ENCODE results near the gene CAMKK2.
"Not testable (repeated sequence)": the region's sequence is repeated elsewhere in the genome, so short reads cannot be mapped to it uniquely, and the experiment has no call there.

Gene CAMKK2

DNA sequence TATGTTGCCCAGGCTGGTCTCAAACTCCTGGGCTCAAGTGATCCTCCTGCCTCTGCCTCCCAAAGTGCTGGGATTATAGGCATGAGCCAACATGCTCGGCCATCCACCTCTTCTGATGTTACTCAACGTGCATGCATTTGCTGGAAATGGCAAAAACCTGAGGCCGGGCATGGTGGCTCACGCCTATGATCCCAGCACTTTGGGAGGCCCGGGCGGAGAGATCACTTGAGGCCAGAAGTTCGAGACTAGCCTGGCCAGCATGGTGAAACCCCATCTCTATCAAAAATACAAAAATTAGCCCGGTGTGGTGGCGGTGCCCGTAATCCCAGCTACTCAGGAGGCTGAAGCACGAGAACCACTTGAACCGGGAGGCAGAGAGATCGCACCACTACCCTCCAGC is 1.9 kb upstream of the CAMKK2 start:
- DNase-seq (ENCODE audit: low read depth), result not testable (repeated sequence)

DNA sequence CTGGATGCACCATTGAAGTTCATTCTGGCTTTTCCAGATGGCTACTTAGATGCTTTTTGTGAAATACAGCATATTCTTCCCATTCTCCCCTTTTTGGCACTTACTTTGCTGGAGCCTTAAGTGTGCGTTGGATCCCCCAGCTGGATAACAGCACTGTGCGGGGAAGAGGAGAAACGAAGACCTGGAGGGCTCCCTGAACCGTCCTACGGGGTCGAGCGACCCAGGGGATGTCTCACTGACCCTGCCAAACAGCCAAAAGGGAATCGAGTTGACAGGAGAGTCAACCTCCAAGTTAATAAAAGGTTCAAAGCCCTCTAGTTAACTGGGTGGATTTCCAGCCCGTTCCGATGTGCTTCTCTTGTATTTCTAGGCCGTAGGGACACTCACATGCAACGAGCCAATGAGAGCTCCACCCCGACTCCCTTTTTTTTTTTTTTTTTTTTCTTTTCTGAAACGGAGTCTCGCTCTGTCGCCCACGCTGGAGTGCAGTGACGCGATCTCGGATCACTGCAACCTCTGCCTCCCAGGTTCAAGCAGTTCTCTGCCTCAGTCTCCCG is 1.0 kb upstream of the CAMKK2 start:
- DNase-seq (ENCODE audit: low read depth), result no peak

DNA sequence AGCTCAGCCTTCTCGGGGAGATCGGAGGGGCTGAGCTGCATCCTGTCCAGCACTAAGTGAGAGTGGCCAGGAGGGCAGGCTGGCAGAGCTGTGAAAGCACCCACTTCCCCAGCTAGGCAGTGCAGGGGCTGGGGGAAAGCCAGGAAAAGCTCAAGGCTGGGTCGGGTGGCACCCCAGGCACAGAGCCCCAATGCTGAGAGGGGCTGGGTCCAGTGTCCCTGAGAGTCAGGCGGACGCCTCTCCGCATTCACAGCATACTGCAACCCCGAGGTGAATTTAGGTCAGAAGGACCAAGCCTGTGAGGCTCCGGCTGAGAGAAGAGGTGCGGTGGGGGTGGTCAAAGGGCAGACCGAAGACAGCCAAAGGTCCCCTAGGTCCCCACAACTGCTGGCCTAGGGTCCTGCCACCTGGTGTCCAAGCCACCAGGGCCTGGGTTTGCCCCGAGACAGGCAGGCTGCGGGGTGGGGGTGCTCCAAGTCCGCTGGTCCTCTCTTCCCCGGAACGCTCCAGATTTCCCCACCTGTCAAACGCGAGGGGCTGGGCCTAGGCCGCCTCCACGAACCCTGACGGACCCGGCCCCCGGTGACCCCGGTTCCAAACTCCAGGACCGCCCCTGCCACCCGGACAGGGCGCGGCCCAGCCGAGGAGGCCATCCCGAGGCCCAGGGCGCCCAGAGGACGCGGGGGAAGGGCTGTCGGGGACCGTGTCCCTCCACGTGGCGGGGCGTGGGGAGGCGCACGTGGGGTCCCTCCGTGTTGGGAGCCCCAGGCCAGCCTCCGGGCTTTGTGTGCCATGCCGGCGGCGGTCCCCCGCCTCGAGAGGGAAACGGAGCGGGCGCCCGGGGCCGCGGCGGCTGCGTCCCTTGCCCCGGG is 527 bp downstream of the CAMKK2 start:
- DNase-seq (ENCODE audit: low read depth), result no peak

DNA sequence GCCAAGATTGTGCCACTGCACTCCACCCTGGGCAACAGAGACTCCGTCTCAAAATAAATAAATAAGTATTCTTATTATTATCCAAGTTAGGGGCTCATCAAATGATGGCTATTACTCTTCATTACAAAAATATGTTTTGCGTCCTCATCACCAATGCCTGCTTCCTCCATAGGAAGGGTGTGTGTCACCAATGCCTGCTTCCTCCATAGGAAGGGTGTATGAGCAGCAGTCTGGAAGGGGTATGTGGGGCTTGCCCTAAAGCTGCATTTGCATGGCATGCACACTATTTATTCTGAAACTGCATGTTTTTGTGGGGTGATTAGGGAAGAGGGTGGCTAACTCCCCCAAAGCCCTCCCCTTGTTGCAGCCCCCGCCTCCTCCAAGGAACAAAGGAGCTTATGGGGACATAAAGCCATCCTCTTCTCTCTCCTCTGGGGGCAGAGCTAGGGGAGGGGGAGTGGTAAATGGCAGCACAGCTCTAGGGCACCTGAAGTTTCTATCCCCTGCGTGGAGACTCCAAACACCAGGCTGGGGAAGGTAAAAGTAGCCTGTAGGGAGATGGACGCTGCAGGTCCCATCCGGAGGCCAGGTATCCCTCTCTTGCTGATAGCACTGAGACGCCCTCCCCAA is 1.3 kb downstream of the CAMKK2 start:
- DNase-seq (ENCODE audit: low read depth), result no peak

DNA sequence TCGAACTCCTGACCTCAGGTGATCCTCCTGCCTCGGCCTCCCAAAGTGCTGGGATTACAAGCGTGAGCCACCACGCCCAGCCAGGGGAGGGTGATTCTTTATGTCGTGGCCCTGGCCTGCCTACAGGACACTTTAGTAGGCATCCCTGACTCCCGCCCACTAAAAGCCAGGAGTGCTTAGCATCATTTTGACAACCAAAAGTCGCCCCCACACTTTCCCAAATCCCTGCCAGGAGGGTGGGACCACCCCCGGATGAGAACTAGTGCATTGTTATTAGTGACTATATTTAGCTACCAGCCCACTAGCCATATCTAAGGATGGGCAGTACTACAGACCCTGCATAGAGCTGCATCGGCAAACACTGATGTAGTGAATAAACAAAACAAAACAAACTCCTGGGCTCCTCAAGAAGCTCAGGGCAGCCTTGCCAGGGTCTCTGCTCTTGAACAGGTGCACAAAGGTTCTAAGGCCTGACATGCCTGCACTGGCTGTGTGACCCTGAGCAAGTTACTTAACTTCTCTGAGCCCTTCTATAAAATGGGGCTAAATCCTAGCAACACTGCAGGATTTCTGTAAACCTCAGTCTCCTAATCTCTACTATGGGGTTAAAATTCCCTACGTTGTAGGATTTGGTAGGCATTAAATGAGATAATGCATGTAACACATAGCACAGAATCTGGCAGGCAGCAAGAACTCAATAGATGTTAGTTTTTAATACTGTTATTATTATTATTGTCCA is 2.2 kb downstream of the CAMKK2 start:
- DNase-seq (ENCODE audit: low read depth), result no peak

DNA sequence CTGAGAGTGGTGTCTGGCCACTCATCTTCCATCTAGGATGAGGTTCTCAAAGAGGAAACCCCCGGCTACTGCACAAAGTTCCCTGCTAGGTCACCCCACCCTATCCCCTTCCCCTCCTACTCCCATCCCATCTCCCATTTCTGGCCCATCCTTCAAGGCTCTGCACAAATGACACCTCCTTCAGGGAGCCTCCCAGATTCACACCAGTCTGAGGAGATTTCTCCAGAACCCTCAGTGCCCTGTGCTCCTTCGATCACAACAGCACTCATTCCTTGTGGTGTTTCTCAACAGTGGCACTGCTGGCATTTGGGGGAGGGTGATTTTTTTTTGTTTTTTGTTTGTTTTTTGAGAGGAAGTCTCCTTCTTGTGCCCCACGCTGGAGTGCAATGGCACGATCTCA is 2.9 kb downstream of the CAMKK2 start:
- DNase-seq (ENCODE audit: low read depth), result no peak

DNA sequence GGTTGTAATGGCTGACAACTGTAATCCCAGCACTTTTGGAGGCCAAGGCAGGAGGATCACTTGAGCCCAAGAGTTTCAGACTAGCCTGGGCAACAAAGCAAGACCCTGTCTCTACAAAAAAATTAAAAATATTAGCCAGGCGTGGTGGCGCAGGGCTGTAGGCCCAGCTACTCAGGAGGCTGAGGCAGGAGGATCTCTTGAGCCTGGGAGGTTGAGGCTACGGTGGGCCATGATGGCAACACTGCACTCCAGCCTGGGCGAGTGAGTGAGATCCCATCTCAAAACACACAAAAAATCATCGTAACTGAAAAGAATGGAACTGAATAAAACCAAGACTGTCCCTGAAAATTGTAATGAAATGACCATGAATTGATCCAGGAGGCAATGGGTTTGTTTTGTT is 6.1 kb downstream of the CAMKK2 start:
- no peak for DNase-seq (ENCODE audit: low read depth)

DNA sequence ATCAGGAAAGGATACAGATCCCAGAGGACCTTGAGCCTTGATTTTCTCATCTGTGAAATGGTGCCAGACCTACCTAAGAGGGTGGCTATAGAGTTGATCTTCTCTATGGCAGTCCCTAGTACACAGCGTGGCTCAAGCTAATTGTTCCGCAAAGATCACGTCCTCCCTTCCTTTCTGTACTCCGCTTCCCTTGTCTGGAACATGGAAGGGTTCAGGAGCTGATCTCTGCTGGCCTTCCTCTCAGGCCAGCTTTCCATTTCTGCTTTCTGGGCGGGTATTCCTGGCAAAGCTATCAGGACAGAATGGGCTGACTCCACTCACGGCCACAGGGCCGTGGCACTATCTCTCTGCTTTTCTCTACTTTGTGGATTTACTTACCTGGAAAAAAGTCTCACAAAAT is 6.5 kb downstream of the CAMKK2 start:
- DNase-seq (ENCODE audit: low read depth), result no peak

DNA sequence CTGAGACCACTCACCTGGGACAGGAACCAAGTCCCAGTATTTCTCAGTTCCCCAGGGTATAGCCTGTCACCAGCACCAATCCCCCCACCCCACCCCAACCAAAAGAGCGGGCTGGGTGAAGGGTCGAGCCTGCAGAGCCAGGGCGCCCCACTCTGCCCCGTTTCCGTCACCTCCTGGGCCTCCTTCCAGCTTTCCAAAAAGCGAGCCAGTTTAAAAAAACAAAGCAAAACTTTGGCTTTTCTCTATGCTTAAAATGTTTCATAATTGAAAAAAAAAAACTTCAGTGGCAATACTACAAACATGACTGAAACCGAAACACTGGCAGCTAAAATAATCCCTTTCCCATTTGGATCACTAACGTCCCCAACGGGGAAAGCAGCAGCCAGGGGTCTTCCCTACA is 7.5 kb downstream of the CAMKK2 start:
- no peak for DNase-seq (ENCODE audit: low read depth)

DNA sequence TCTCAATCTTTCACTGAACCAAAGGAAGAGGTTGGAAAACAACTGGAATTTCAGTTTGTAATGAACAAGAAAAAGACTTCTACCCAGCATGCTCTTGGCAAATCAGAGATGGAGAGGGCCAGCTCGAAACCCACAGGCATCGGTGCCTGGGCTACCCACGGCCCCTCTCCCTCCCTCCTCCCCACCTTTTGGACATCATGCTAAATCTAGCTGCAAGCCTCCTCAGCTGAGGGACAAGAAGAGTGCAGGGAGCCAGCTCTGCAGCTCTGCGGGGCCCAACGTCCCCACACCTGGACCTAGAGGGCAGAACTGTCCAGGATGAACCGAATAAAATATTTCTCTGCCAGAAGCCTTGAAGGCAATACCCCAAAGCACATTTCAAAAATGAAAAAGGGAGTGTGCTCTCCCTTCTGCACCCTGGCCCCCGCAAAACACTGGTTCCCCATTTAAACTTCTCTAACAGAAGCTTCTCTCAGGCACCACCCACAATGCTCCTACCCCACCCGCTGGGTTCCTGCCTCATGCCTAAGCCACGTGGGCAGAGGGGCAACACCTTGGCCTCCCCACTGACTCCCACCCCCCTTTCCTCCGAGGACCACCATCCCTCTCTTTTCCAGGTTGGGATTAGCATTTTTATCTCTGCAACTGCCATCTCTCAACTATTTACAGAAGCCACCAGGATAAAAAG is 8.2 kb downstream of the CAMKK2 start:
- DNase-seq (ENCODE audit: low read depth), result no peak

DNA sequence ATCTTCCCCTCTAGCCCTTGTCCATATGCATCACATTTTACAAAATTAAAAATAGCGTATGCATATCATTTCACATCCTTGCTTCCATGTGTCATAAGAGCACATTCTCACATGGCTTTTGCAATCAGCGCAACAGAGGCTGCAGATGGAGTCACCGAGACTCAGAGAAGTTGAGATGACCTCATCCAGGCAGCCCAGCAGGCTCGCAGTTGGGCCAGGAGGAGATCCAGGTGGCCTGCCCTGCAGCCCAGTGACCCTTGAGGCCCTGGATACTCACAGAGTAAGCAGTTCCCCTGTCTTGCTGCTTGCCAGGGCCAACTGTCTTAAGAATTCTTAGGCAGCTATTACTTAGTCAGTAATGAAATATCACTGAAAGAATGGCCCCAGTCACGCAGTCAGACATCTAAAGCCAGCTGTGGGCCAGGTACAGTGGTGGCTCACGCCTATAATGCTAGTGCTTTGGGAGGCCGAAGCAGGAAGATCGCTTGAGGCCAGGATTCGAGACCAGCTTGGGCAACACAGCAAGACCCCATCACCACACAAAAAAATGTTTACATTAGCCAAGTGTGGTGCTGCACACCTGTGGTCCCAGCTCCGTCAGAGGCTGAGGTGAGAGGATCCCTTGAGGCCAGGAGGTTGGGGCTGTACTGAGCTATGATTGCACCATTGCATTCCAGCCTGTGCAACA is 9.1 kb downstream of the CAMKK2 start:
- no peak for DNase-seq (ENCODE audit: low read depth)

DNA sequence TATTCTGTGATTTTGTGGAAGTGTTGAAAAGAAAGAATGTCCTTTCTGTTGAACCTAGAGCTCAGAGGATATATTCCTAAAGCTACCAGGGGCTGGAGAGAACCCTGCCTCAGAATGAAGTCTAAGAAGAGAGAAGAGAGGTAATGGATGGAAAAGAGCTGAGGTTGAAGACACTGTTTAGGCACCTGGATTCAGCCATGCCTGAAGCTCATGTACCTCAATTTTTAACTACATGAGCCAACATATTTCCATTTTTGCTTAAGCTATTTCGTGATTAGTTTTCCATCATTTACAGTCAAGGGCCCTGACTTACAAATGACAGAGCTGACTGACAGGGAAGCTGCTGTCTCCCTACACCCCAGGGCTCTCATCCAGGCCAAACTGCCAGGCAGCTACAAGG is 10.7 kb downstream of the CAMKK2 start:
- no peak for DNase-seq (ENCODE audit: low read depth)

DNA sequence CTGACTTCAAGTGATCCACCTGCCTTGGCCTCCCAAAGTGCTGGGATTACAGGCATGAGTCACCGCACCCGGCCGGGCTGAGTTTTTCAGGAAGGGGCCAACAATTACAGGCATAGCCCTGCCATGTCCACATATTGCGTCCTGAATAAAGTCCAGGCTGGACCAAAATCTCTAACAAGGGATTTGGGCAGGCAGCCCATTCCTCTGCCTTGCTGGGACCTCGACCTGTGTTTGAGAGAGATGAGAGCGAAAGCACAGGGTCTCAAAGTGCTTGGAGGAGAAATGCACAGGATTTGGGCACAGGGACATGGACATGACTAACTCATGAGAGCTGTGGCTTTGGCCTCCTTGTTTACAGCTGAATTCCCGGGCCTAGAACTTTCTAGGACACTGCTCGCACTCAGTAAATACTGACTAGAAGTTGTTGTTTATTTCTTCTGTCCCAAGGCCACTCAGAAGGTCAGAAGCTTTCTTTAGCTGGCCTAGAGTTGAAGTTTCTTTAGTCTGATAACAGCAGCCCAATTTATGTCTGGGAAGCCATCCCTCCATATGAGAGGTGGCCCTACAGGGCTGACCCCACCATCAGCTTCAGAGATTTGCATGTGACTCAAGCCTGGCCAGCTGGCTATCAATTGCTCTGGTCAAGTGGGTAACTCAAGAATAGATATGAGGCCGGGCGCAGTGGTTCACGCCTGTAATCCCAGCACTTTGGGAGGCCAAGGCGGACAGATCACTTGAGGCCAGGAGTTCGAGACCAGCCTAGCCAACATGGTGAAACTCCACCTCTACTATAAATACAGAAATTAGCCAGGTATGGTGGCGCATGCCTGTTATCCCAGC is 11.7 kb downstream of the CAMKK2 start:
- DNase-seq (ENCODE audit: low read depth), result no peak

DNA sequence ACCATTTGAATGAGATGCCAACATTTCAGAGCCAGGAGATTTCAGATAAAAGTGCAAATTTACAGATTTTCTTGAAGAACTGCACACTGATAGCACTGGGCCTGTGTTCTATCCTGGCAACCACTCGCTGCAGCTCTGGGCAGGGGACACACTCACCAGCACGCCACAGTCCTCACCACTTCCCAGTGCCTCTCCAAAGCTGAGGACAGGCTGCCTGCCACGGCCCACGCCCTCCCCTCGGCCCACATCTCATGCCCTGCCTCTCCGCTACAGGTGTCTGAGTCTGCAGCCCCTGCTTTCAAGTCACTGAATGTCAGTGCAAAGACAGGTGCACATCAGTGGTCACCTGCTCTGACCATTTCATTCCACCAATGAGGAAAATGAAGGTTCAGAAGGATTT is 12.7 kb downstream of the CAMKK2 start:
- DNase-seq (ENCODE audit: low read depth), result no peak

DNA sequence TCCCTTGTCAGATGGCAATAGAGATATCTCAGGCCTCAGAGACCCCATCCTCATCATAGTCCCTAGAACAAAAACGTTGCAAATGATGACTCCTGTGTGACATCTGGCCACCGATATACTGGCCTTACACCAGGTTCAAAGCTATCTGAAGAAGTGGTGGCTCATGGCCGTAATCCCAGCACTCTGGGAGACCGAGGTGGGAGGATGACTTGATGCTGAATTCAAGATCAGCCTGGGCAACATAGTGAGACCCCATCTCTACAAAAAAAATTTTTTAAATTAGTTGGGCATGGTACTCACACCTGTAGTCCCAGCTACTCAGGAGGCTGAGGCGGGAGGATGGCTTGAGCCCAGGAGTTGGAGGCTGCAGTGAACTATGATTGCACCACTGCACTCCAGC is 13.1 kb downstream of the CAMKK2 start:
- DNase-seq (ENCODE audit: low read depth), result no peak

DNA sequence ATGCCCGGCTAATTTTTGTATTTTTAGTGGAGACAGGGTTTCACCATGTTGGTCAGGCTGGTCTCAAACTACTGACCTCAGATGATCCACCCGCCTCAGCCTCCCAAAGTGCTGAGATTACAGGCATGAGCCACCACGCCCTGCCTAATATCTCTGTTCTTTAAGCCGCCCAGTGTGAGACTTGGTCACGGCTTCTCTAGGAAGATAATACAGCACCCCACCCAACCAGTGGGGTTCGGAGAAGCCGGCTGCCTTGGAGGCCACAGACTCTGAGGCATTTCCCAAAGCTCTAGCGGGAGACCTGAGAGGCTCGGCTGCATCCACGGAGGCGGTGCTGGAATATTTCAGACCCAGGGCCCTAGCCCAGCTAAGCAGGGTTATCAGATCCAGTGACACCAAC is 13.6 kb downstream of the CAMKK2 start:
- not testable (repeated sequence) for DNase-seq (ENCODE audit: low read depth)

DNA sequence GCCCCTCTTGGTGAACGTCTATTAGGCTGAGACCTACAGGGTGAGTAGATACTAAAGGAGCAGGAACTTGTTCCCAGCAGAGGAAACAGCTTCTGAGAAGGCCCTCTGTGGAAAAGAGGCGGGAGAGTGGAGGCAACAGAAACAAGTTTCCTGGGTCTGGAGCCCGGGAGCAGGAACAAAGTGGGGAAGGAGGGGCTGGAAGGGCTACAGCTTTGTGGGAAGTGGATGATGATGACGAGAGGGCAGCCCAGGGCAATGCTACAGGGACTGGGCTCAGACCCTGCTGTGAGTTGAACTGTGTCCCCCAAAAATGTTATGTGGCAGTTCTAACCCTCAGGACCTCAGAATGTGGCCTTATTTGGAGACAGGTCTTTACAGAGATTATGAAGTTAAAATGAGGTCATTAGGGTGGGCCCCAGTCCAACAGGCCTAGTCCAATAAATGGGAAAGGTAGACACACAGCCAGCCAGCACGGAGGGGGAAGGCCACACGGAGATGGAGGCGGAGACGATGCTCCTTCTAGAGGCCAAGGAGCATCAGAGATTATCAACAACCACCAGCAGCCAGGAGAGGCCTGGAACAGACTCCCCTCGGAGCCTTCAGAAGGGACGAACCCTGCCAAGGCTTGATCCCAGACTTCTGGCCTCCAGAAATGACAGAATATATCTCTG is 14.3 kb downstream of the CAMKK2 start:
- no peak for DNase-seq (ENCODE audit: low read depth)

DNA sequence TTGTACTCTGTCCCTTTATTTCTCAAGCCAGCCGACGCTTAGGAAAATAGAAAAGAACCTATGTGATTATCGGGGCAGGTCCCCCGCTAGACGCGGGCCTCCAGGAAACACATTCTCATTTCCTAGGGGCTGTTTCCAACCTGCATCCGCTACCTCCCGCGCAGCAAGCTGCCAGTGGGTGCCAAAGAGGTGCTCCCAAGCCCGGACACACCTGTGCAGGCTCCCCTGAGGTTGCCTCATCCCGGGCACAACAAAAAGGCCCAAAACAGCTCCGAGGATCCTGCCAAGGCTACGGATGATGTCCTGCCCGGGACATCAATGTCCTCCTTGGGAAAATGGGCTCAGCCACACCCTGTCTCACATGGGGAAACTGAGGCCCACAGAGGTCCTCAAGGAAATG is 15.4 kb downstream of the CAMKK2 start:
- not testable (repeated sequence) for DNase-seq (ENCODE audit: low read depth)

DNA sequence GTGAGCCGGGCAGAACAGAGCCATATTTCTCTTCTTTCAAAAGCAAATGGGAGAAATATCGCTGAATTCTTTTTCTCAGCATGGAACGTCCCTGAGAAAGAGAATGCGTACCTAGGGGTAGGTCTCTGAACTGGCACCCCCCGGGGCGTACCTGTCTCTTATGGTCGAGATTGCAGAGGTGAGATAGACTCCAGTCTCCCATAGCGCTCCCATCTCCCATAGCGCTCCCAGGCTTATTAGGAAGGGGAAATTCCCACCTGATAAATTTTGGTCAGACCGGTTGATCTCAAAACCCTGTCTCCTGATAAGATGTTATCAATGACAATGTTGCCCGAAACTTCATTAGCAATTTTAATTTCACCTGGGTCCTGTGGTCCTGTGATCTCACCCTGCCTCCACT is 16.0 kb downstream of the CAMKK2 start:
- not testable (repeated sequence) for DNase-seq (ENCODE audit: low read depth)

DNA sequence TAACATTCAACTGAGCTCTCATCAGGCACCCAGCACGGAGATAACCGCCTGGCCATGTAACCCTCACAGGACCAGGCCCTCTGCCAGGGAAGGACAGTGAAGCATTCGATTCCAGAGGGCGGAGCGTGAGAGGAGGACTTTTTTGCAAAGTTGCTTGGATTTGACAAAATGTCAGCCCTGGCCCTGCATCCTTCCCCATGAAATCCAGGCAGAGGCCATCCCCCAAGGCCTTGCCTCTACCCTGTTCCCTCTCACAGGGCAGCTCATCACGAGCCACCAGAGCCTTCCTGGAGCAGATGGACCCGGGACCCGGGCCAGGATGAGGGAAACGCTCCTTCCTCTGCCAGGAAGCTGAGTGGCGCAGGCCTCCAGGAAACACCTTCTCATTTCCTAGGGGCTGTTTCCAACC is 17.0 kb downstream of the CAMKK2 start:
- DNase-seq (ENCODE audit: low read depth), result no peak
